ENCODE data around the gene SRGAP1. TPM values are rescaled to one million over a fixed set of nuclear protein-coding genes. Genes with fewer than 3 reads are reported as not detected.

Gene SRGAP1
- total and polyA plus RNA-seq, 2 of the 8 experiments (the other 6 are each of a cell fraction or from before 2014, with no cell fraction given), result 3.2 to 7.3 TPM

DNA sequence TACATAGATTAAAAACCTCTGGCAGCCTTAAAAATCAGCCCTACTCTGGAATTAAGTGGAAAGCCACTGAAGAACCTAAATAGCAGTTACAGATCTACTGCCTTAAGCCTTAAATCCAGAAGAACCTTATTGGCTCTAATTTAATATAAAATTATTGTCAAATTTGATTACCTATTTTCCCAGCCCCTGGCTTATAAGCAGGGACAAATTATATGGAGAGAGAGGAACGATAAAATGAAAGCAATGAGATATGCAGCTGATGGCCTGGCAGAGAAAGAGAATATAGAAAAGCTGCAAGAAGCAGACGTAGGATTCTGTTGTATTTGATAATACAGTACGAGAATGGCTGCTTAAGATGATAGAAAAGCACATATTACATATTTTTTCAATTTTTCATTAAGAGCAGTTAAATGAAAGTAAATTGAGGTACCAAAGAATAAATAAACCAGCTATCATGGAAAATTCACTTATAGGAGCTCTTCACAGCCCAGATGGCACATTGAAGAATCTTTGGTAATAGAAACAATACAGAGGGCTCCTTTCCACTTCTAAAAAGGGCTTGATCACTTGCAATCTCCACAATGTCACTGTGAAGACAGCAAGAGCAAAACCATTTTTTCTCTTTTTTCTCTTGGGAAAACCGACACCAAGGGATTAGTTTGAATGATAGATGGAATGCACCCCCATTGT, 248.2 kb downstream of the SRGAP1 start:
- DNase-seq (ENCODE audit: low read depth in 1 of 2, low spot score in 2 of 2) (no peak), FAIRE-seq (no peak)
- no peak overlapping the region for H3K4me3 ChIP-seq (ENCODE audit: extremely low read depth in 1 of 4, insufficient read depth in 2 of 4, low read depth in 3 of 4, low read length in 4 of 4)
- H3K4me1 ChIP-seq (replicated peaks in 1 of 4; ENCODE audit: control insufficient read depth in 3 of 4, insufficient read depth in 4 of 4, low read length in 3 of 4), result peaks cover 0 to 6% (median 2%) of the 10 kb centered on the region in 4 experiments; a peak in 2 of 7 replicates
- H3K79me2 ChIP-seq (ENCODE audit: control insufficient read depth in 1 of 2, insufficient read depth in 2 of 2, low read length in 2 of 2), result no peaks in the 10 kb centered on the region
- no peak overlapping the region for H3K27ac ChIP-seq (ENCODE audit: low read depth, low read length)
- H4K8ac ChIP-seq (ENCODE audit: extremely low read depth, insufficient read depth, low read length), result no peak overlapping the region
- no peak overlapping the region for H2BK15ac ChIP-seq (ENCODE audit: low read length)
- no peak for TF ChIP-seq SIN3A (conservative IDR thresholded peaks at IDR 0.05 in 1 of 2, IDR thresholded peaks at IDR 0.05 in 1 of 2; ENCODE audit: low read depth in 1 of 2, low read length in 2 of 2)
- no peak for TF ChIP-seq SP1 (IDR thresholded peaks at IDR 0.05; ENCODE audit: low read depth, low read length)
- TF ChIP-seq TBP (IDR thresholded peaks at IDR 0.05; ENCODE audit: low read depth, low read length), result no peak
- TF ChIP-seq, protein P1, sequence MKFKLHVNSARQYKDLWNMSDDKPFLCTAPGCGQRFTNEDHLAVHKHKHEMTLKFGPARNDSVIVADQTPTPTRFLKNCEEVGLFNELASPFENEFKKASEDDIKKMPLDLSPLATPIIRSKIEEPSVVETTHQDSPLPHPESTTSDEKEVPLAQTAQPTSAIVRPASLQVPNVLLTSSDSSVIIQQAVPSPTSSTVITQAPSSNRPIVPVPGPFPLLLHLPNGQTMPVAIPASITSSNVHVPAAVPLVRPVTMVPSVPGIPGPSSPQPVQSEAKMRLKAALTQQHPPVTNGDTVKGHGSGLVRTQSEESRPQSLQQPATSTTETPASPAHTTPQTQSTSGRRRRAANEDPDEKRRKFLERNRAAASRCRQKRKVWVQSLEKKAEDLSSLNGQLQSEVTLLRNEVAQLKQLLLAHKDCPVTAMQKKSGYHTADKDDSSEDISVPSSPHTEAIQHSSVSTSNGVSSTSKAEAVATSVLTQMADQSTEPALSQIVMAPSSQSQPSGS (IDR thresholded peaks at IDR 0.05; ENCODE audit: low read length), result no peak
- H2BK12ac ChIP-seq (ENCODE audit: low read depth, low read length), result no peak overlapping the region
- no peak overlapping the region for H3K14ac ChIP-seq (ENCODE audit: insufficient read length)
- H2BK5ac ChIP-seq (ENCODE audit: low read depth, low read length), result no peak overlapping the region
- no peak overlapping the region for H2AK5ac ChIP-seq (ENCODE audit: low read depth, low read length)
- H4K5ac ChIP-seq (ENCODE audit: insufficient read length, low read depth, low read length), result no peak overlapping the region
- H3K4ac ChIP-seq (replicated peaks; ENCODE audit: insufficient read length, low read depth, low read length), result no peak overlapping the region
- no peaks in the 10 kb centered on the region for H3K27me3 ChIP-seq (replicated peaks in 1 of 4; ENCODE audit: control insufficient read depth in 3 of 4, extremely low read depth in 1 of 4, insufficient read depth in 3 of 4, low read length in 3 of 4)
- no peaks in the 10 kb centered on the region for H3K79me1 ChIP-seq (ENCODE audit: low read depth, low read length)
- H2AFZ ChIP-seq (ENCODE audit: low read length), result no peak overlapping the region
- H3K56ac ChIP-seq (replicated peaks; ENCODE audit: insufficient read length, low read depth, low read length), result no peak overlapping the region
- no peak overlapping the region for H2BK120ac ChIP-seq (replicated peaks; ENCODE audit: low read depth, low read length)
- no peak overlapping the region for H3K23ac ChIP-seq (ENCODE audit: insufficient read length)
- H4K91ac ChIP-seq (replicated peaks; ENCODE audit: insufficient read length, low read length), result no peak overlapping the region
- no peaks in the 10 kb centered on the region for H3K9me3 ChIP-seq (ENCODE audit: insufficient read depth in 2 of 2, low read depth in 1 of 2, low read length in 1 of 2)
- H3K23me2 ChIP-seq (ENCODE audit: low read depth, low read length), result no peaks in the 10 kb centered on the region
- no peak overlapping the region for H3K18ac ChIP-seq (ENCODE audit: extremely low read depth, low read length)
- ChIA-PET CTCF (ENCODE audit: partially characterized antibody) (no interaction called here), POLR2A (ENCODE audit: partially characterized antibody) (no interaction called here)
- H4K20me1 ChIP-seq (replicated peaks in 1 of 2; ENCODE audit: control insufficient read depth in 1 of 2, insufficient read depth in 2 of 2, low read length in 2 of 2), result no peaks in the 10 kb centered on the region
- WGBS, 2 experiments (ENCODE audit: extremely low coverage in 1 of 2, insufficient coverage in 1 of 2, insufficient read length in 1 of 2, insufficient replicate concordance in 2 of 2, low coverage in 1 of 2, low lambda C conversion rate in 2 of 2, missing lambda C conversion rate in 1 of 2), result 86% methylated on average over 4 of the region's 4 CpGs; no CpG with 5 or more reads in 1 of the 2 experiments
- H2BK20ac ChIP-seq (ENCODE audit: low read length), result no peak overlapping the region
- H3K9ac ChIP-seq (replicated peaks in 1 of 4; ENCODE audit: extremely low read depth in 1 of 4, low read depth in 3 of 4, low read length in 3 of 4), result no peak overlapping the region
- H3K36me3 ChIP-seq (ENCODE audit: control insufficient read depth in 2 of 4, insufficient read depth in 4 of 4, low read length in 3 of 4), result no peaks in the 10 kb centered on the region
- H3K4me2 ChIP-seq (ENCODE audit: insufficient read depth in 1 of 2, low read depth in 2 of 2, low read length in 2 of 2), result no peak overlapping the region
